SK-N-SH (cell line): ENCODE results near the gene B3GALNT1. TPM values are rescaled to one million over a fixed set of nuclear protein-coding genes. Genes with fewer than 3 reads are reported as not detected.

ENCODE experiments used
- CTCF ChIA-PET: fragments of 300-600, 350-600 bp; formaldehyde crosslinking; extraction: SDS; loops from one replicate; lab custom pipeline; 2021; lab: Yijun Ruan, JAX
- POLR2A ChIA-PET: fragments of 350-600 bp; sonication (Branson Sonifier 250); formaldehyde crosslinking; extraction: SDS; loops from one replicate; lab custom pipeline; 2020; ENCODE audit warnings: antibody characterized with exemption, inconsistent platforms; lab: Yijun Ruan, JAX
- DNase-seq: peaks from one replicate; pipeline ENCODE4 v3.0.0; 2012
- H2AFZ ChIP-seq: fragments of 200-600 bp; sonication (generic); 2 replicates; pipeline ENCODE4 v1.8.1; 2016; ENCODE audit warnings: antibody characterized with exemption, mild to moderate bottlenecking, low read depth
- H3F3A ChIP-seq: fragments of 200-600 bp; sonication (generic); replicated peaks from 2 replicates; pipeline ENCODE3; 2016; ENCODE audit warnings: antibody characterized with exemption, mild to moderate bottlenecking; ENCODE audit not compliant: insufficient read depth
- H3K27ac ChIP-seq, 2 experiments: fragments of 200-500 bp in 1 of 2; fragments of 200-600 bp in 1 of 2; sonication (Bioruptor generic) in 1 of 2; sonication (generic), shearing (Covaris generic) in 1 of 2; 2 replicates each; pipeline versions ENCODE4 v1.5.1 to v1.6.1; 2014 to 2016; ENCODE audit warnings: low read depth in 2 of 2, inconsistent platforms in 1 of 2, low read length in 1 of 2, mild to moderate bottlenecking in 1 of 2, mixed read lengths in 1 of 2
- H3K27me3 ChIP-seq: fragments of 200-600 bp; sonication (generic), shearing (Covaris generic); 2 replicates; pipeline ENCODE4 v1.6.1; 2016; ENCODE audit warnings: mixed run types; ENCODE audit not compliant: insufficient read depth
- H3K36me3 ChIP-seq, 2 experiments: fragments of 200-500 bp in 1 of 2; fragments of 200-600 bp in 1 of 2; sonication (Bioruptor generic) in 1 of 2; sonication (generic) in 1 of 2; replicated peaks in 1 of 2; 2 replicates each; pipeline versions ENCODE3 to v1.5.1; 2014 to 2016; ENCODE audit warnings: low read length in 1 of 2, mild to moderate bottlenecking in 1 of 2; ENCODE audit not compliant: insufficient read depth in 2 of 2, control insufficient read depth in 1 of 2
- H3K4me1 ChIP-seq, 2 experiments: fragments of 200-500 bp in 1 of 2; fragments of 200-600 bp in 1 of 2; sonication (Bioruptor generic) in 1 of 2; sonication (generic), shearing (Covaris generic) in 1 of 2; 2 replicates each; pipeline versions ENCODE4 v1.5.1 to v1.6.1; 2014 to 2016; ENCODE audit warnings: low read depth in 1 of 2, low read length in 1 of 2, mixed run types in 1 of 2; ENCODE audit not compliant: insufficient read depth in 2 of 2, control insufficient read depth in 1 of 2
- H3K4me2 ChIP-seq: fragments of 200-600 bp; sonication (generic), shearing (Covaris generic); 2 replicates; pipeline ENCODE4 v1.6.1; 2017; ENCODE audit warnings: mixed run types
- H3K4me3 ChIP-seq, 2 experiments: fragments of 200-500 bp in 1 of 2; fragments of 200-600 bp in 1 of 2; sonication (Bioruptor generic) in 1 of 2; sonication (generic), shearing (Covaris generic) in 1 of 2; 2 replicates each; pipeline versions ENCODE4 v1.5.1 to v1.8.1; 2014 to 2016; ENCODE audit warnings: low read depth in 2 of 2, inconsistent platforms in 1 of 2, low read length in 1 of 2, mild to moderate bottlenecking in 1 of 2, mixed read lengths in 1 of 2, moderate library complexity in 1 of 2
- H3K79me2 ChIP-seq: fragments of 200-600 bp; sonication (generic); 2 replicates; pipeline ENCODE4 v1.8.1; 2017; ENCODE audit warnings: mild to moderate bottlenecking; ENCODE audit not compliant: insufficient read depth
- H3K9ac ChIP-seq: fragments of 200-600 bp; sonication (generic); 2 replicates; pipeline ENCODE4 v1.6.1; 2017; ENCODE audit warnings: mixed run types
- H3K9me2 ChIP-seq: fragments of 200-600 bp; sonication (generic); 2 replicates; pipeline ENCODE4 v1.6.1; 2017; ENCODE audit warnings: mixed run types
- H3K9me3 ChIP-seq: fragments of 200-600 bp; sonication (generic); 2 replicates; pipeline ENCODE4 v1.6.1; 2017; ENCODE audit warnings: mixed run types, mild to moderate bottlenecking, moderate library complexity
- H4K20me1 ChIP-seq: fragments of 200-600 bp; sonication (generic); 2 replicates; pipeline ENCODE4 v1.6.1; 2017; ENCODE audit warnings: mild to moderate bottlenecking, mixed run types; ENCODE audit not compliant: insufficient read depth
- CTCF ChIP-seq: fragments of 200-600 bp; sonication (generic); IDR thresholded peaks from 2 replicates; pipeline ENCODE4 v1.6.1; 2017; ENCODE audit warnings: antibody characterized with exemption, mild to moderate bottlenecking, moderate library complexity
- ELF1 ChIP-seq: IDR thresholded peaks from 2 replicates; pipeline ENCODE4 v1.4.0; 2012
- FOXM1 ChIP-seq: IDR thresholded peaks from 2 replicates; pipeline ENCODE4 v1.4.0; 2012; ENCODE audit warnings: low read depth, mild to moderate bottlenecking
- GABPA ChIP-seq: IDR thresholded peaks from 2 replicates; pipeline ENCODE4 v1.4.0; 2012; ENCODE audit warnings: low read depth, mild to moderate bottlenecking
- GATA2 ChIP-seq: sonication (generic); formaldehyde crosslinking; IDR thresholded peaks from 2 replicates; pipeline ENCODE4 v1.5.0; 2020; ENCODE audit warnings: mild to moderate bottlenecking, missing genetic modification reagents
- IRF3 ChIP-seq: fragments of 150-350 bp; IDR thresholded peaks from 2 replicates; pipeline ENCODE4 v1.6.1; 2016; ENCODE audit warnings: mild to moderate bottlenecking, low read depth, low read length
- JUND ChIP-seq: IDR thresholded peaks from 2 replicates; pipeline ENCODE4 v1.4.0; 2012
- NFIC ChIP-seq: IDR thresholded peaks from 2 replicates; pipeline ENCODE4 v1.4.0; 2012; ENCODE audit warnings: borderline replicate concordance
- NRF1 ChIP-seq: IDR thresholded peaks from 2 replicates; pipeline ENCODE4 v1.6.1; 2012; ENCODE audit warnings: low read depth, mild to moderate bottlenecking, low read length
- POLR2AphosphoS5 ChIP-seq: IDR thresholded peaks from 2 replicates; pipeline ENCODE4 v1.6.1; 2012; ENCODE audit warnings: low read depth, low read length
- RFX5 ChIP-seq: IDR thresholded peaks from 2 replicates; pipeline ENCODE4 v1.6.1; 2012; ENCODE audit warnings: mild to moderate bottlenecking, improper control_type of control experiment, low read length
- SIN3A ChIP-seq: IDR thresholded peaks from 2 replicates; pipeline ENCODE4 v1.6.1; 2012; ENCODE audit warnings: low read depth, mild to moderate bottlenecking, low read length, moderate library complexity, borderline replicate concordance
- TAF1 ChIP-seq: IDR thresholded peaks from 2 replicates; pipeline ENCODE4 v1.6.1; 2012; ENCODE audit warnings: low read depth, mild to moderate bottlenecking, low read length, moderate library complexity, borderline replicate concordance
- TCF12 ChIP-seq: IDR thresholded peaks from 2 replicates; pipeline ENCODE4 v1.4.0; 2012
- USF1 ChIP-seq: IDR thresholded peaks from 2 replicates; pipeline ENCODE4 v1.4.0; 2012; ENCODE audit warnings: low read depth, borderline replicate concordance
- USF2 ChIP-seq: fragments of 150-350 bp; IDR thresholded peaks from 2 replicates; pipeline ENCODE4 v1.6.1; 2017; ENCODE audit warnings: antibody characterized with exemption, low read length, low read depth, borderline replicate concordance
- ZBTB33 ChIP-seq: IDR thresholded peaks from 2 replicates; pipeline ENCODE4 v1.4.0; 2012; ENCODE audit warnings: low read depth, borderline replicate concordance
- WGBS: methylation state at CpG from one replicate; pipeline ENCODE4 v1.1.6; 2017; ENCODE audit warnings: low lambda C conversion rate; 5-methylcytosine and 5-hydroxymethylcytosine counted together
- polyA plus RNA-seq, 3 experiments: library from polyadenylated mRNA; depleted of rRNA; stranded (reverse); fragments of >200 nt; gene quantifications; 2 replicates each; pipeline ENCODE4 v1.2.3, GENCODE V29; 2012

B3GALNT1 gene
- polyA plus RNA-seq (2012; rRNA removed): 0.15 and 0.32 TPM in 2 replicates
- polyA plus RNA-seq (2012; cell fraction: cytosol; rRNA removed): 0.41 and 0.46 TPM in 2 replicates
- 0.09 and 0.38 TPM in 2 replicates for polyA plus RNA-seq (2012; cell fraction: nucleus; rRNA removed)

GRCh38 chr3:161104561-161105551 lies at the start of gene B3GALNT1:
Gene B3GALNT1 (minus strand): TSS chr3:161105349. CDS start chr3:161086754, 18,595 bp downstream.
- Histone ChIP-seq H3F3A (no peaks in the 10 kb centered on the region), H3K9ac (no peak within 1 kb of the TSS), H3K27ac (no peak within 1 kb of the TSS), H3K79me2 (no peaks in the 10 kb centered on the region), H2AFZ (peak within 1 kb of the TSS; percentile 41; the same call in 1 of the 2 replicates), H3K9me3 (no peaks in the 10 kb centered on the region), H3K27me3 (peaks cover 7% of the 10 kb centered on the region; the same call in 1 of the 2 replicates), H3K4me1 (peaks cover 0 to 3% of the 10 kb centered on the region in 2 experiments; a peak in 1 of 4 replicates), H3K36me3 (no peaks in the 10 kb centered on the region), H3K9me2 (no peaks in the 10 kb centered on the region), H3K4me3 (peak within 1 kb of the TSS in 1 of 2 experiments; percentile 45; a peak in 3 of 4 replicates), H3K4me2 (peak within 1 kb of the TSS; percentile 44; the same call in 1 of the 2 replicates), H4K20me1 (no peaks in the 10 kb centered on the region)
- WGBS: 23% methylated on average over 33 of the region's 97 CpGs
- ChIA-PET POLR2A (no interaction called here), CTCF (interaction anchor here (1.2 to 1.4 kb wide), 2 partner anchors 368 to 406 kb away, joined by 3 read pairs; no protein-coding TSS in a partner anchor)
- no peak for TF ChIP-seq POLR2AphosphoS5
- TF ChIP-seq ZBTB33: no peak
- no peak for TF ChIP-seq TAF1
- no peak for TF ChIP-seq USF2
- no peak for TF ChIP-seq TCF12
- no peak for TF ChIP-seq NRF1
- no peak for TF ChIP-seq GABPA
- no peak for TF ChIP-seq JUND
- TF ChIP-seq NFIC: no peak
- TF ChIP-seq IRF3: no peak
- TF ChIP-seq ELF1: no peak
- no peak for TF ChIP-seq GATA2 (CRISPR knock-in tag)
- no peak for TF ChIP-seq USF1
- no peak for TF ChIP-seq SIN3A
- no peak for TF ChIP-seq FOXM1
- TF ChIP-seq RFX5: no peak
- no peak for TF ChIP-seq CTCF
- DNase-seq: peak; percentile 81
